IMR-90 (cell line): Measurements from ENCODE around the gene LCE3B. TPM values are rescaled to one million over a fixed set of nuclear protein-coding genes. Genes with fewer than 3 reads are reported as not detected.

Experiments used
- ATAC-seq: fragments of 200-7000 bp; cut with Tn5 transposase; 2 replicates; pipeline ENCODE4 v1.9.1; 2020; ENCODE audit warnings: low read depth, mild to moderate bottlenecking, moderate library complexity
- BruUV-seq: library from RNA; stranded (reverse); fragments of 400-500 nt; replicated peaks from 2 replicates; lab custom pipeline; 2021; lab: Mats Ljungman, UMichigan
- CTCF ChIA-PET: fragments of 300-600 bp; formaldehyde crosslinking; extraction: SDS; loops from one replicate; lab custom pipeline; 2021; ENCODE audit warnings: antibody characterized with exemption; lab: Yijun Ruan, JAX
- POLR2A ChIA-PET: fragments of 300-600 bp; sonication (Branson Sonifier 250); formaldehyde crosslinking; loops from one replicate; lab custom pipeline; 2022; ENCODE audit warnings: antibody characterized with exemption; ENCODE audit not compliant: unreplicated experiment; lab: Charles Lee
- DNase-seq: peaks from one replicate; pipeline ENCODE4 v3.0.0; 2013
- H2AFZ ChIP-seq: replicated peaks from 2 replicates; pipeline ENCODE3; 2013; ENCODE audit warnings: low read length, mild to moderate bottlenecking; ENCODE audit not compliant: poor library complexity
- H2AK5ac ChIP-seq: 2 replicates; pipeline ENCODE4 v1.6.1; 2013; ENCODE audit warnings: low read depth, low read length, inconsistent platforms
- H2AK9ac ChIP-seq: replicated peaks from 2 replicates; pipeline ENCODE3; 2013; ENCODE audit warnings: mild to moderate bottlenecking, low read depth, low read length, moderate library complexity; ENCODE audit not compliant: poor library complexity
- H2BK120ac ChIP-seq: 2 replicates; pipeline ENCODE4 v1.6.1; 2013; ENCODE audit warnings: low read depth, low read length, inconsistent platforms
- H2BK15ac ChIP-seq: 3 replicates; pipeline ENCODE4 v1.6.1; 2013; ENCODE audit warnings: low read depth, low read length, inconsistent platforms
- H2BK20ac ChIP-seq: 2 replicates; pipeline ENCODE4 v1.6.1; 2013; ENCODE audit warnings: low read depth, mild to moderate bottlenecking, inconsistent platforms, low read length, moderate library complexity
- H2BK5ac ChIP-seq: 2 replicates; pipeline ENCODE4 v1.6.1; 2013; ENCODE audit warnings: mild to moderate bottlenecking, low read depth, low read length, inconsistent platforms; ENCODE audit not compliant: poor library complexity, severe bottlenecking
- H3K14ac ChIP-seq: replicated peaks from 2 replicates; pipeline ENCODE4 v1.6.1; 2013; ENCODE audit warnings: low read depth, low read length, inconsistent platforms
- H3K18ac ChIP-seq: 2 replicates; pipeline ENCODE4 v1.6.1; 2013; ENCODE audit warnings: low read depth, low read length, control low read depth
- H3K23ac ChIP-seq: 2 replicates; pipeline ENCODE4 v1.6.1; 2013; ENCODE audit warnings: low read depth, low read length, inconsistent platforms
- H3K27ac ChIP-seq: 2 replicates; pipeline ENCODE4 v1.5.1; 2013; ENCODE audit warnings: mild to moderate bottlenecking, control low read depth, low read length; ENCODE audit not compliant: insufficient read depth
- H3K27me3 ChIP-seq: 2 replicates; pipeline ENCODE4 v1.6.1; 2013; ENCODE audit warnings: low read length; ENCODE audit not compliant: control insufficient read depth, insufficient read depth
- H3K36me3 ChIP-seq: 2 replicates; pipeline ENCODE4 v1.6.1; 2013; ENCODE audit warnings: low read length, mixed read lengths; ENCODE audit not compliant: control insufficient read depth, insufficient read depth
- H3K4ac ChIP-seq: 2 replicates; pipeline ENCODE4 v1.6.1; 2013; ENCODE audit warnings: low read depth, low read length, inconsistent platforms
- H3K4me1 ChIP-seq: 2 replicates; pipeline ENCODE4 v1.6.1; 2013; ENCODE audit warnings: low read length, mixed read lengths; ENCODE audit not compliant: control insufficient read depth, insufficient read depth
- H3K4me2 ChIP-seq: 2 replicates; pipeline ENCODE4 v1.6.1; 2013; ENCODE audit warnings: low read depth, mild to moderate bottlenecking, control low read depth, low read length, moderate library complexity
- H3K4me3 ChIP-seq: 2 replicates; pipeline ENCODE4 v1.5.1; 2013; ENCODE audit warnings: low read depth, mild to moderate bottlenecking, control low read depth, low read length, moderate library complexity; ENCODE audit not compliant: insufficient read depth
- H3K56ac ChIP-seq: 2 replicates; pipeline ENCODE4 v1.6.1; 2013; ENCODE audit warnings: low read length, inconsistent platforms; ENCODE audit not compliant: insufficient read depth; ENCODE audit errors: extremely low read depth
- H3K79me1 ChIP-seq, 2 experiments: 2 replicates each; pipeline ENCODE4 v1.6.1; 2013; ENCODE audit warnings: low read length in 2 of 2, inconsistent platforms in 1 of 2, low read depth in 1 of 2
- H3K9ac ChIP-seq: 2 replicates; pipeline ENCODE4 v1.6.1; 2013; ENCODE audit warnings: low read depth, low read length, control low read depth
- H3K9me1 ChIP-seq: 2 replicates; pipeline ENCODE4 v1.6.1; 2013; ENCODE audit warnings: low read length, inconsistent platforms; ENCODE audit not compliant: insufficient read depth
- H3K9me3 ChIP-seq: 2 replicates; pipeline ENCODE4 v1.6.1; 2013; ENCODE audit warnings: low read length; ENCODE audit not compliant: control insufficient read depth, insufficient read depth
- H4K20me1 ChIP-seq: 2 replicates; pipeline ENCODE4 v1.6.1; 2013; ENCODE audit warnings: low read length, inconsistent platforms; ENCODE audit not compliant: insufficient read depth
- H4K5ac ChIP-seq: 2 replicates; pipeline ENCODE4 v1.6.1; 2013; ENCODE audit warnings: mild to moderate bottlenecking, low read depth, low read length, control low read depth
- H4K8ac ChIP-seq, 2 experiments: 2 replicates each; pipeline ENCODE4 v1.6.1; 2013; ENCODE audit warnings: low read depth in 2 of 2, low read length in 2 of 2, control low read depth in 1 of 2, inconsistent platforms in 1 of 2
- H4K91ac ChIP-seq: 2 replicates; pipeline ENCODE4 v1.6.1; 2013; ENCODE audit warnings: low read depth, low read length, inconsistent platforms; ENCODE audit not compliant: insufficient read depth
- NFE2L2 ChIP-seq: fragments of 150-350 bp; IDR thresholded peaks from 2 replicates; pipeline ENCODE4 v1.6.1; 2016; ENCODE audit warnings: low read depth, mild to moderate bottlenecking, low read length
- SMC3 ChIP-seq: fragments of 150-350 bp; IDR thresholded peaks from 2 replicates; pipeline ENCODE4 v1.6.1; 2016; ENCODE audit warnings: low read depth, mild to moderate bottlenecking, antibody characterized with exemption, low read length, moderate library complexity
- WGBS, 2 experiments: methylation state at CpG; one replicate each; pipeline versions ENCODE4 v1.1.5 to v1.1.7; 2013; ENCODE audit warnings: missing lambda C conversion rate in 2 of 2; ENCODE audit not compliant: insufficient read length in 1 of 2; ENCODE audit errors: extremely low coverage in 2 of 2; 5-methylcytosine and 5-hydroxymethylcytosine counted together
- dilution Hi-C: fragments of 300-500 bp; cut with HindIII; formaldehyde crosslinking; loops from one replicate; pipeline ENCODE4 v1.14.3; 2018; ENCODE audit warnings: low sequenced_read_pairs; ENCODE audit not compliant: unreplicated experiment
- in situ Hi-C: fragments of 300-500 bp; cut with MboI; formaldehyde crosslinking; loops from 3 replicates; pipeline ENCODE4 v1.14.3; 2019; ENCODE audit warnings: low sequenced_read_pairs, inconsistent platforms, mixed read lengths
- intact Hi-C: fragments of 100-400 bp; cut with micrococcal nuclease; formaldehyde crosslinking; loops from 2 replicates; pipeline ENCODE4 v1.10.0; 2022
- polyA plus RNA-seq, 3 experiments: library from polyadenylated mRNA; depleted of rRNA; stranded (reverse); fragments of >200 nt; gene quantifications; 2 replicates each; pipeline ENCODE4 v1.2.3, GENCODE V29; 2012; ENCODE audit warnings: low replicate concordance in 1 of 3
- total RNA-seq: library from RNA; depleted of rRNA; stranded (reverse); fragments of >200 nt; gene quantifications from 2 replicates; pipeline ENCODE4 v1.2.3, GENCODE V29; 2012

Gene LCE3B
- total and polyA plus RNA-seq, 2 of the 4 experiments (the other 2 are of a cell fraction), result not detected

- Histone ChIP-seq H2BK5ac (no peak overlapping the region), H2AFZ (no peak overlapping the region), H3K4me3 (no peak overlapping the region), H2AK5ac (no peak overlapping the region), H4K20me1 (no peaks in the 10 kb centered on the region), H2AK9ac (no peak overlapping the region), H3K9ac (no peak overlapping the region), H3K18ac (no peak overlapping the region), H2BK15ac (no peak overlapping the region), H3K36me3 (no peaks in the 10 kb centered on the region), H3K56ac (no peak overlapping the region), H3K9me1 (no peaks in the 10 kb centered on the region), H3K4me1 (no peaks in the 10 kb centered on the region), H3K9me3 (no peaks in the 10 kb centered on the region), H4K91ac (no peak overlapping the region), H3K4ac (no peak overlapping the region), H3K27ac (no peak overlapping the region), H3K79me1 (no peaks in the 10 kb centered on the region), H3K14ac (no peak overlapping the region), H3K4me2 (no peak overlapping the region), H2BK120ac (no peak overlapping the region), H4K8ac (no peak overlapping the region), H3K27me3 (no peaks in the 10 kb centered on the region), H3K23ac (no peak overlapping the region), H2BK20ac (no peak overlapping the region), H4K5ac (no peak overlapping the region)
- ChIA-PET CTCF (no interaction called here), POLR2A (no interaction called here)
- BruUV-seq, result no TSS peak
- TF ChIP-seq SMC3, result no peak
- 0 out of 2 replicates have a peak, but pooled peaks have one; percentile 30 for TF ChIP-seq NFE2L2
- dilution Hi-C loops (no loop called here), in situ Hi-C loops (no loop called here), intact Hi-C loops (no loop called here)
- WGBS, 2 experiments, result no CpG with 5 or more reads among the region's 1 CpG
- DNase-seq (peak; percentile 0), ATAC-seq (no peak)
Measured at GRCh38 chr1:152582647-152583046, 31.0 kb upstream of the LCE3B start.
